H1 (cell line): ENCODE results near the gene SEC31A.
"Not testable (repeated sequence)": the region's sequence is repeated elsewhere in the genome, so short reads cannot be mapped to it uniquely, and the experiment has no call there.

Experiments
- CEBPB ChIP-seq: IDR thresholded peaks from 2 replicates; pipeline ENCODE4 v1.6.1; 2012; ENCODE audit warnings: low read depth, low read length
- CHD2 ChIP-seq: IDR thresholded peaks from 2 replicates; pipeline ENCODE4 v1.6.1; 2012; ENCODE audit warnings: low read length, improper control_type of control experiment
- EZH2 ChIP-seq: fragments of 200-600 bp; sonication (generic); IDR thresholded peaks from 2 replicates; pipeline ENCODE4 v1.7.1; 2012; ENCODE audit warnings: low read depth, mild to moderate bottlenecking, moderate library complexity, low read length, inconsistent platforms; ENCODE audit not compliant: severe bottlenecking
- POLR2A ChIP-seq, 2 experiments: IDR thresholded peaks; 1 replicate in 1 of 2; 2 replicates in 1 of 2; pipeline ENCODE4 v1.6.1; 2011; ENCODE audit warnings: low read depth in 2 of 2, low read length in 2 of 2, mild to moderate bottlenecking in 2 of 2; ENCODE audit errors: control extremely low read depth in 1 of 2
- POLR2AphosphoS5 ChIP-seq: IDR thresholded peaks from 2 replicates; pipeline ENCODE4 v1.6.1; 2011; ENCODE audit warnings: low read depth, low read length
- ZNF274 ChIP-seq: IDR thresholded peaks from 2 replicates; pipeline ENCODE4 v1.7.0; 2012; ENCODE audit warnings: low read length, borderline replicate concordance; ENCODE audit errors: extremely low read depth
- TF ChIP-seq, protein P1 (sequence below), 3 experiments: IDR thresholded peaks; 1 replicate in 2 of 3; 2 replicates in 1 of 3; pipeline versions ENCODE4 v1.5.1 to v1.6.1; 2011; ENCODE audit warnings: low read length in 3 of 3, mild to moderate bottlenecking in 3 of 3, inconsistent platforms in 2 of 3, low read depth in 1 of 3, moderate library complexity in 1 of 3; ENCODE audit not compliant: insufficient read depth in 1 of 3; ENCODE audit errors: control extremely low read depth in 1 of 3
- TF ChIP-seq, protein P2 (sequence below): IDR thresholded peaks from 2 replicates; pipeline ENCODE4 v1.6.1; 2012; ENCODE audit warnings: inconsistent platforms

DNA sequence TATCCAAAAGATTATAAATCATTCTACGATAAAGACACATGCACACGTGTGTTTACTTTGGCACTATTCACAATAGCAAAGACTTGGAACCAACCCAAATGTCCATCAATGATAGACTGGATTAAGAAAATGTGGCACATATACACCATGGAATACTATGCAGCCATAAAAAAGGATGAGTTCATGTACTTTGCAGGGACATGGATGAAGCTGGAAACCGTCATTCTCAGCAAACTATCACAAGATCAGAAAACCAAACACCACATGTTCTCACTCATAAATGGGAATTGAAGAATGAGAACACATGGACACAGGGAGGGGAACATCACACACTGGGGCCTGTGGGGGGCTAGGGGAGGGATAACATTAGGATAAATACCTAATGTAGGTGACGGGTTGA lies 57.9 kb downstream of the SEC31A start:
- not testable (repeated sequence) for TF ChIP-seq POLR2AphosphoS5; ZNF274; CHD2; CEBPB; EZH2; POLR2A (IDR thresholded peaks at IDR 0.05; ENCODE audit: control extremely low read depth in 1 of 2, low read depth in 2 of 2, low read length in 2 of 2)
- TF ChIP-seq, protein P1, sequence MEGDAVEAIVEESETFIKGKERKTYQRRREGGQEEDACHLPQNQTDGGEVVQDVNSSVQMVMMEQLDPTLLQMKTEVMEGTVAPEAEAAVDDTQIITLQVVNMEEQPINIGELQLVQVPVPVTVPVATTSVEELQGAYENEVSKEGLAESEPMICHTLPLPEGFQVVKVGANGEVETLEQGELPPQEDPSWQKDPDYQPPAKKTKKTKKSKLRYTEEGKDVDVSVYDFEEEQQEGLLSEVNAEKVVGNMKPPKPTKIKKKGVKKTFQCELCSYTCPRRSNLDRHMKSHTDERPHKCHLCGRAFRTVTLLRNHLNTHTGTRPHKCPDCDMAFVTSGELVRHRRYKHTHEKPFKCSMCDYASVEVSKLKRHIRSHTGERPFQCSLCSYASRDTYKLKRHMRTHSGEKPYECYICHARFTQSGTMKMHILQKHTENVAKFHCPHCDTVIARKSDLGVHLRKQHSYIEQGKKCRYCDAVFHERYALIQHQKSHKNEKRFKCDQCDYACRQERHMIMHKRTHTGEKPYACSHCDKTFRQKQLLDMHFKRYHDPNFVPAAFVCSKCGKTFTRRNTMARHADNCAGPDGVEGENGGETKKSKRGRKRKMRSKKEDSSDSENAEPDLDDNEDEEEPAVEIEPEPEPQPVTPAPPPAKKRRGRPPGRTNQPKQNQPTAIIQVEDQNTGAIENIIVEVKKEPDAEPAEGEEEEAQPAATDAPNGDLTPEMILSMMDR (IDR thresholded peaks at IDR 0.05; ENCODE audit: control extremely low read depth in 1 of 3, insufficient read depth in 1 of 3, low read depth in 1 of 3, low read length in 3 of 3), result not testable (repeated sequence)
- TF ChIP-seq, protein P2, sequence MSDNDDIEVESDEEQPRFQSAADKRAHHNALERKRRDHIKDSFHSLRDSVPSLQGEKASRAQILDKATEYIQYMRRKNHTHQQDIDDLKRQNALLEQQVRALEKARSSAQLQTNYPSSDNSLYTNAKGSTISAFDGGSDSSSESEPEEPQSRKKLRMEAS, result not testable (repeated sequence)
